AG04450 (cell line): ENCODE results near the gene LGI2. TPM values are rescaled to one million over a fixed set of nuclear protein-coding genes. Genes with fewer than 3 reads are reported as not detected.

Source experiments
- CTCF ChIA-PET: fragments of 300-600, 350-600 bp; formaldehyde crosslinking; extraction: SDS; loops from one replicate; lab custom pipeline; 2022; ENCODE audit warnings: antibody characterized with exemption, inconsistent platforms; lab: Charles Lee
- POLR2A ChIA-PET: fragments of 350-600 bp; formaldehyde crosslinking; extraction: SDS; loops from one replicate; lab custom pipeline; 2021; ENCODE audit warnings: antibody characterized with exemption, inconsistent platforms; lab: Yijun Ruan, JAX
- DNase-seq: peaks from one replicate; pipeline ENCODE4 v3.0.0-alpha.2; 2011; ENCODE audit warnings: low read depth, low spot score
- H3K27ac ChIP-seq: one replicate; pipeline ENCODE4 v1.5.1; 2012; ENCODE audit warnings: low read depth, low read length, control low read depth
- H3K27me3 ChIP-seq: one replicate; pipeline ENCODE4 v1.6.0; 2012; ENCODE audit warnings: low read length; ENCODE audit not compliant: control insufficient read depth, insufficient read depth
- H3K4me3 ChIP-seq: 2 replicates; pipeline ENCODE4 v1.5.1; 2011; ENCODE audit warnings: mild to moderate bottlenecking, low read depth, low read length, control low read depth
- H3K9me3 ChIP-seq: 2 replicates; pipeline ENCODE4 v1.5.1; 2012; ENCODE audit warnings: low read length; ENCODE audit not compliant: control insufficient read depth, insufficient read depth
- CTCF ChIP-seq: IDR thresholded peaks from 2 replicates; pipeline ENCODE4 v1.5.1; 2011; ENCODE audit warnings: low read depth, low read length, control low read depth, inconsistent platforms
- polyA plus RNA-seq: library from polyadenylated mRNA; depleted of rRNA; stranded (reverse); fragments of >200 nt; gene quantifications from 2 replicates; pipeline ENCODE4 v1.2.3, GENCODE V29; 2011

The LGI2 gene
- polyA plus RNA-seq, 1 experiment, result not detected

- POLR2A ChIA-PET, result no interaction called here
- DNase-seq, result no peak
- H3K27ac ChIP-seq, result no peak overlapping the region
- H3K27me3 ChIP-seq, result peaks cover 6% of the 10 kb centered on the region
- no peaks in the 10 kb centered on the region for H3K9me3 ChIP-seq
- CTCF ChIA-PET, result interaction anchor here (1.5 kb wide), 1 partner anchor 300 kb away, joined by 3 read pairs; the partner anchor contains the start of gene ZCCHC4
- H3K4me3 ChIP-seq, result no peak overlapping the region
- no peak for TF ChIP-seq CTCF
Measured at GRCh38 chr4:25012655-25013054, 18.1 kb downstream of the LGI2 start.

- Histone ChIP-seq H3K27me3 (peaks cover 6% of the 10 kb centered on the region), H3K27ac (no peak overlapping the region), H3K4me3 (no peak overlapping the region), H3K9me3 (no peaks in the 10 kb centered on the region)
- ChIA-PET CTCF (interaction anchor here (1.1 to 1.5 kb wide), 2 partner anchors 31 to 301 kb away, joined by 3 to 4 read pairs; partner anchors contain the start of gene ZCCHC4), POLR2A (no interaction called here)
- TF ChIP-seq CTCF, result no peak
- DNase-seq, result no peak
Measured at GRCh38 chr4:25011135-25011866, 19.4 kb downstream of the LGI2 start.

- Histone ChIP-seq H3K9me3 (no peaks in the 10 kb centered on the region), H3K27me3 (peaks cover 2% of the 10 kb centered on the region), H3K4me3 (no peak overlapping the region), H3K27ac (no peak overlapping the region)
- DNase-seq, result no peak
- CTCF ChIA-PET, result no interaction called here
- TF ChIP-seq CTCF, result no peak
- POLR2A ChIA-PET, result no interaction called here
Measured at GRCh38 chr4:25007598-25007997, 23.1 kb downstream of the LGI2 start.

- Histone ChIP-seq H3K4me3 (no peak overlapping the region), H3K9me3 (no peaks in the 10 kb centered on the region), H3K27ac (no peak overlapping the region), H3K27me3 (peaks cover 4% of the 10 kb centered on the region)
- POLR2A ChIA-PET, result no interaction called here
- CTCF ChIA-PET, result no interaction called here
- no peak for DNase-seq
- no peak for TF ChIP-seq CTCF
Measured at GRCh38 chr4:25002681-25003080, 28.1 kb downstream of the LGI2 start.

GRCh38 chr4:25001509-25001908 lies 29.2 kb downstream of the LGI2 start:
- TF ChIP-seq CTCF, result no peak
- H3K4me3 ChIP-seq, result no peak overlapping the region
- H3K9me3 ChIP-seq, result no peaks in the 10 kb centered on the region
- no peak for DNase-seq
- peaks cover 7% of the 10 kb centered on the region for H3K27me3 ChIP-seq
- ChIA-PET CTCF (no interaction called here), POLR2A (no interaction called here)
- H3K27ac ChIP-seq, result no peak overlapping the region
